K562 (cell line): ENCODE results near the gene FBXL12. TPM values are rescaled to one million over a fixed set of nuclear protein-coding genes. Genes with fewer than 3 reads are reported as not detected.

Experiments
- ATAC-seq: fragments of 200-7000 bp; cut with Tn5 transposase; 3 replicates; pipeline ENCODE4 v1.9.1; 2020; ENCODE audit warnings: moderate library complexity
- BruUV-seq: library from RNA; stranded (reverse); fragments of 400-500 nt; replicated peaks from 2 replicates; lab custom pipeline; 2021; lab: Mats Ljungman, UMichigan
- CTCF ChIA-PET: fragments of 300-600 bp; formaldehyde crosslinking; extraction: SDS; loops from one replicate; lab custom pipeline; 2021; ENCODE audit warnings: low intra/inter-chr PET ratio; lab: Yijun Ruan, JAX
- POLR2A ChIA-PET: fragments of 300-600, 350-650 bp; sonication (Branson Sonifier 250); formaldehyde crosslinking; extraction: SDS; loops from one replicate; lab custom pipeline; 2021; ENCODE audit warnings: antibody characterized with exemption, inconsistent platforms; lab: Yijun Ruan, JAX
- DNase-seq, 4 experiments: peaks; one replicate each; pipeline versions ENCODE4 v3.0.0 to v3.0.0-alpha.2; 2011 to 2018; ENCODE audit warnings: low spot score in 3 of 4, mixed read lengths in 3 of 4; ENCODE audit errors: extremely low read depth in 1 of 4
- FAIRE-seq: peaks from 2 replicates; lab custom pipeline; 2011; peaks lifted over from hg19 to GRCh38; lab: Jason Lieb, UNC
- H2AFZ ChIP-seq: 2 replicates; pipeline ENCODE4 v1.6.0; 2011; ENCODE audit warnings: low read depth, low read length, control low read depth, inconsistent platforms
- H3K27ac ChIP-seq: fragments of 200-600 bp; 3 replicates; pipeline ENCODE4 v1.8.0; 2011; ENCODE audit warnings: low read depth, mild to moderate bottlenecking, control low read depth, inconsistent platforms, low read length, moderate library complexity, mixed read lengths; ENCODE audit errors: extremely low read depth
- H3K27me3 ChIP-seq, 2 experiments: fragments of 300-600 bp in 1 of 2; 2 replicates in 1 of 2; 3 replicates in 1 of 2; pipeline versions ENCODE4 v1.6.0 to v1.8.0; 2011; ENCODE audit warnings: inconsistent platforms in 2 of 2, low read length in 2 of 2, mild to moderate bottlenecking in 1 of 2, mixed read lengths in 1 of 2, moderate library complexity in 1 of 2; ENCODE audit not compliant: control insufficient read depth in 2 of 2, insufficient read depth in 2 of 2
- H3K36me3 ChIP-seq: fragments of 300-600 bp; 3 replicates; pipeline ENCODE4 v1.8.0; 2011; ENCODE audit warnings: mild to moderate bottlenecking, low read length, inconsistent platforms; ENCODE audit not compliant: control insufficient read depth, insufficient read depth
- H3K4me1 ChIP-seq, 2 experiments: fragments of 200-600 bp in 1 of 2; replicated peaks in 1 of 2; 2 replicates in 1 of 2; 3 replicates in 1 of 2; pipeline versions ENCODE4 v1.5.1 to v1.8.0; 2011; ENCODE audit warnings: inconsistent platforms in 2 of 2, low read length in 2 of 2, mild to moderate bottlenecking in 1 of 2, mixed read lengths in 1 of 2, moderate library complexity in 1 of 2; ENCODE audit not compliant: control insufficient read depth in 2 of 2, insufficient read depth in 2 of 2
- H3K4me2 ChIP-seq: 2 replicates; pipeline ENCODE4 v1.6.1; 2011; ENCODE audit warnings: low read length, control low read depth, inconsistent platforms, mixed read lengths; ENCODE audit not compliant: insufficient read depth
- H3K4me3 ChIP-seq: fragments of 200-600 bp; sonication (generic), shearing (Covaris generic); 2 replicates; pipeline ENCODE4 v1.5.1; 2016; ENCODE audit warnings: control low read depth, inconsistent platforms
- H3K79me2 ChIP-seq: fragments of 200-600 bp; 3 replicates; pipeline ENCODE4 v1.8.0; 2011; ENCODE audit warnings: low read length, inconsistent platforms; ENCODE audit not compliant: control insufficient read depth, insufficient read depth
- H3K9ac ChIP-seq, 2 experiments: 2 replicates each; pipeline versions ENCODE4 v1.6.0 to v1.6.1; 2011; ENCODE audit warnings: low read depth in 2 of 2, low read length in 2 of 2, control low read depth in 1 of 2, inconsistent platforms in 1 of 2, mild to moderate bottlenecking in 1 of 2, mixed read lengths in 1 of 2; ENCODE audit not compliant: insufficient read depth in 1 of 2
- H3K9me1 ChIP-seq: one replicate; pipeline ENCODE4 v1.6.0; 2011; ENCODE audit warnings: inconsistent platforms, mild to moderate bottlenecking, low read length, moderate library complexity; ENCODE audit not compliant: control insufficient read depth, insufficient read depth
- H3K9me3 ChIP-seq: replicated peaks from 2 replicates; pipeline ENCODE4 v1.5.1; 2011; ENCODE audit warnings: low read depth, low read length, inconsistent platforms; ENCODE audit not compliant: control insufficient read depth, insufficient read depth
- H4K20me1 ChIP-seq: replicated peaks from 2 replicates; pipeline ENCODE4 v1.6.1; 2011; ENCODE audit warnings: low read length, inconsistent platforms, mixed read lengths; ENCODE audit not compliant: control insufficient read depth, insufficient read depth
- ARID1B ChIP-seq: fragments of 450-650 bp; IDR thresholded peaks from 2 replicates; pipeline ENCODE4 v1.6.1; 2016; ENCODE audit warnings: antibody characterized with exemption, mild to moderate bottlenecking, inconsistent platforms
- CREB3L1 ChIP-seq: fragments of 450-650 bp; IDR thresholded peaks from 2 replicates; pipeline ENCODE4 v1.6.1; 2014; ENCODE audit warnings: low read depth, mild to moderate bottlenecking, moderate library complexity, borderline replicate concordance
- CXXC5 ChIP-seq: fragments of 250-450 bp; sonication (Bioruptor Pico); IDR thresholded peaks from 2 replicates; pipeline ENCODE4 v1.8.0; 2022; ENCODE audit warnings: inconsistent platforms, mild to moderate bottlenecking, moderate library complexity
- EHMT2 ChIP-seq: fragments of 450-650 bp; IDR thresholded peaks from 2 replicates; pipeline ENCODE4 v1.6.1; 2018; ENCODE audit warnings: antibody characterized with exemption
- FOSL1 ChIP-seq: fragments of 200-800 bp; sonication (Bioruptor generic); conservative IDR thresholded peaks from 2 replicates; pipeline ENCODE4 v1.6.1; 2016; ENCODE audit warnings: missing genetic modification characterization, missing compliant biosample characterization
- GTF2B ChIP-seq: IDR thresholded peaks from 2 replicates; pipeline ENCODE4 v1.6.1; 2011; ENCODE audit not compliant: insufficient read length; ENCODE audit errors: extremely low read depth
- HMGN3 ChIP-seq: IDR thresholded peaks from 2 replicates; pipeline ENCODE4 v1.6.1; 2011; ENCODE audit warnings: borderline replicate concordance, low read depth, mild to moderate bottlenecking, mixed read lengths, low read length; ENCODE audit not compliant: insufficient read length; ENCODE audit errors: extremely low read depth
- NR1H2 ChIP-seq: sonication (generic); formaldehyde crosslinking; IDR thresholded peaks from 2 replicates; pipeline ENCODE4 v1.4.0; 2020; ENCODE audit warnings: mild to moderate bottlenecking, missing genetic modification reagents
- POLR2AphosphoS5 ChIP-seq: IDR thresholded peaks from 2 replicates; pipeline ENCODE4 v1.6.1; 2011; ENCODE audit warnings: mild to moderate bottlenecking, low read depth, low read length, moderate library complexity; ENCODE audit not compliant: control insufficient read depth, insufficient read depth
- RBM22 ChIP-seq: fragments of 200-400 bp; formaldehyde crosslinking; IDR thresholded peaks from 2 replicates; pipeline ENCODE4 v1.6.1; 2018; ENCODE audit warnings: low read length, low read depth; ENCODE audit not compliant: poor library complexity, severe bottlenecking
- TGIF2 ChIP-seq: sonication (generic); formaldehyde crosslinking; IDR thresholded peaks from 2 replicates; pipeline ENCODE4 v1.8.1; 2022; ENCODE audit warnings: mild to moderate bottlenecking, missing genetic modification reagents, moderate library complexity
- ZNF408 ChIP-seq: fragments of 250-450 bp; sonication (Bioruptor Pico); IDR thresholded peaks from 2 replicates; pipeline ENCODE4 v1.4.0; 2020; ENCODE audit warnings: low read depth, mild to moderate bottlenecking, moderate library complexity
- WGBS: fragments of 100-300 bp; shearing (Covaris generic); methylation state at CpG from one replicate; pipeline ENCODE4 v1.1.6; 2016; ENCODE audit warnings: low coverage, mixed read lengths; ENCODE audit not compliant: insufficient coverage; ENCODE audit errors: missing lambda C conversion rate; 5-methylcytosine and 5-hydroxymethylcytosine counted together
- in situ Hi-C: fragments of 300-500 bp; cut with MboI; formaldehyde crosslinking; loops from 4 replicates; pipeline ENCODE4 v1.15.0; 2018; ENCODE audit warnings: inconsistent platforms, mixed read lengths
- intact Hi-C: fragments of 100-400 bp; cut with micrococcal nuclease; formaldehyde crosslinking; loops from 2 replicates; pipeline ENCODE4 v1.14.2; 2022
- polyA plus RNA-seq, 8 experiments: library from polyadenylated mRNA; depleted of rRNA in 4 of 8; stranded (reverse) in 5 of 8; unstranded in 3 of 8; fragments of >200 nt; fragmentation: Nextera tagmentation in 2 of 8; fragmentation: Illumina TruSeq in 1 of 8; extraction: Ambion mirVana in 2 of 8; extraction: Trizol in 1 of 8; gene quantifications; 2 replicates each; pipeline versions ENCODE4 v1.2.1 to v1.2.3, GENCODE V29; 2011 to 2014; ENCODE audit warnings: inconsistent platforms in 1 of 8, missing spikeins in 1 of 8
- total RNA-seq, 7 experiments: library from RNA; depleted of rRNA in 6 of 7; stranded (reverse); fragments of >200 nt in 6 of 7; fragmentation: Illumina TruSeq in 2 of 7; extraction: Trizol in 2 of 7; gene quantifications; 2 replicates each; pipeline versions ENCODE4 v1.2.1 to v1.2.3, GENCODE V29; 2011 to 2021; ENCODE audit warnings: low replicate concordance in 1 of 7

Gene FBXL12
- total and polyA plus RNA-seq, 9 of the 15 experiments (the other 6 are each of a cell fraction or from before 2014, with no cell fraction given): 2.7 to 40.5 (median 26.5) TPM

GRCh38 chr19:9848762-9849161 is 29.9 kb upstream of the FBXL12 start:
- DNase-seq: no peak
- H4K20me1 ChIP-seq: peaks cover 10% of the 10 kb centered on the region
- CTCF ChIA-PET: interaction anchor here (1.5 kb wide), 1 partner anchor 66 kb away, joined by 16 read pairs; no protein-coding TSS in a partner anchor
- no peaks in the 10 kb centered on the region for H3K79me2 ChIP-seq
- no peaks in the 10 kb centered on the region for H3K27me3 ChIP-seq
- no peak overlapping the region for H3K27ac ChIP-seq
- peaks cover 7% of the 10 kb centered on the region for H3K9me1 ChIP-seq
- no peak overlapping the region; a peak in 1 of 4 replicates for H3K9ac ChIP-seq
- no peak overlapping the region for H3K4me2 ChIP-seq
- no peak for ATAC-seq
- H3K36me3 ChIP-seq: peaks cover 47% of the 10 kb centered on the region; the same call in 2 of the 3 replicates
- no peaks in the 10 kb centered on the region for H3K9me3 ChIP-seq
- no TSS peak for BruUV-seq
- no peak for FAIRE-seq
- TF ChIP-seq ARID1B (no peak), ZNF408 (CRISPR knock-in tag) (no peak), FOSL1 (no peak), EHMT2 (no peak), TGIF2 (CRISPR knock-in tag) (no peak), HMGN3 (no peak), GTF2B (no peak), CXXC5 (no peak), NR1H2 (CRISPR knock-in tag) (no peak), POLR2AphosphoS5 (no peak), RBM22 (no peak), CREB3L1 (no peak)
- H2AFZ ChIP-seq: no peak overlapping the region
- H3K4me1 ChIP-seq: peaks cover 0 to 27% of the 10 kb centered on the region in 2 experiments; a peak in 3 of 5 replicates
- 92% methylated on average over 12 of the region's 23 CpGs for WGBS
- intact Hi-C loops: no loop called here
- POLR2A ChIA-PET: no interaction called here
- in situ Hi-C loops: no loop called here
- no peak overlapping the region for H3K4me3 ChIP-seq
